GM19397 (cell line): Measurements from ENCODE around the gene PKP1.

ENCODE experiments used
- ATAC-seq: cut with Tn5 transposase; IDR thresholded peaks from one replicate; pipeline ENCODE4 v1.9.1; 2021; ENCODE audit warnings: mild to moderate bottlenecking, moderate library complexity; ENCODE audit not compliant: unreplicated experiment

Gene PKP1

GRCh38 chr1:201327687-201328240, 44.5 kb downstream of the PKP1 start:
- no peak for ATAC-seq

- ATAC-seq: no peak
Measured at GRCh38 chr1:201328576-201328975, 45.3 kb downstream of the PKP1 start.

GRCh38 chr1:201329286-201329685, 46.0 kb downstream of the PKP1 start:
- ATAC-seq: no peak

- ATAC-seq: no peak
Measured at GRCh38 chr1:201329801-201330200, 46.5 kb downstream of the PKP1 start.

GRCh38 chr1:201330541-201330940, 47.2 kb downstream of the PKP1 start:
- ATAC-seq: no peak

GRCh38 chr1:201331166-201331565, 47.9 kb downstream of the PKP1 start:
- ATAC-seq: no peak

- ATAC-seq: no peak
Measured at GRCh38 chr1:201332021-201332420, 48.7 kb downstream of the PKP1 start.

- no peak for ATAC-seq
Measured at GRCh38 chr1:201332616-201333335, 49.5 kb downstream of the PKP1 start.

GRCh38 chr1:201334325-201335173, 51.2 kb downstream of the PKP1 start:
- no peak for ATAC-seq

- no peak for ATAC-seq
Measured at GRCh38 chr1:201335174-201335870, 52.0 kb downstream of the PKP1 start.

- no peak for ATAC-seq
Measured at GRCh38 chr1:201335901-201336300, 52.6 kb downstream of the PKP1 start.

GRCh38 chr1:201336711-201337450, 53.6 kb downstream of the PKP1 start:
- ATAC-seq: no peak

- no peak for ATAC-seq
Measured at GRCh38 chr1:201341377-201341776, 58.1 kb downstream of the PKP1 start.

GRCh38 chr1:201344206-201345080, 61.1 kb downstream of the PKP1 start:
- no peak for ATAC-seq

- no peak for ATAC-seq
Measured at GRCh38 chr1:201345081-201345355, 61.7 kb downstream of the PKP1 start.

- ATAC-seq: no peak
Measured at GRCh38 chr1:201346337-201346939, 63.1 kb downstream of the PKP1 start.

GRCh38 chr1:201346987-201347386, 63.7 kb downstream of the PKP1 start:
- no peak for ATAC-seq

- ATAC-seq: no peak
Measured at GRCh38 chr1:201347498-201348210, 64.3 kb downstream of the PKP1 start.

GRCh38 chr1:201348211-201348566, 64.9 kb downstream of the PKP1 start:
- no peak for ATAC-seq
